HEK293 (cell line): ENCODE measurements around the gene ZSWIM6.

Experiments
- ATF2 ChIP-seq: fragments of 450-650 bp; formaldehyde crosslinking; IDR thresholded peaks from 2 replicates; pipeline ENCODE4 v1.5.1; 2016; ENCODE audit warnings: missing biosample characterization, missing genetic modification characterization, low read depth
- GFI1B ChIP-seq: fragments of 450-650 bp; formaldehyde crosslinking; IDR thresholded peaks from 2 replicates; pipeline ENCODE4 v1.5.1; 2016; ENCODE audit warnings: missing biosample characterization, missing genetic modification characterization
- KLF1 ChIP-seq: fragments of 450-650 bp; formaldehyde crosslinking; IDR thresholded peaks from 2 replicates; pipeline ENCODE4 v1.5.1; 2016; ENCODE audit warnings: missing biosample characterization, missing genetic modification characterization
- YY2 ChIP-seq: fragments of 450-650 bp; formaldehyde crosslinking; IDR thresholded peaks from 2 replicates; pipeline ENCODE4 v1.5.1; 2016; ENCODE audit warnings: missing biosample characterization, missing genetic modification characterization
- ZNF221 ChIP-seq: fragments of 450-650 bp; formaldehyde crosslinking; IDR thresholded peaks from 2 replicates; pipeline ENCODE4 v1.5.1; 2017; ENCODE audit warnings: missing biosample characterization, missing genetic modification characterization, borderline replicate concordance
- ZNF274 ChIP-seq, 2 experiments: fragments of 200-500 bp in 1 of 2; fragments of 450-650 bp in 1 of 2; sonication (Bioruptor generic) in 1 of 2; formaldehyde crosslinking in 1 of 2; IDR thresholded peaks; 2 replicates each; pipeline versions ENCODE4 v1.5.1 to v1.6.1; 2014 to 2016; ENCODE audit warnings: borderline replicate concordance in 1 of 2, inconsistent platforms in 1 of 2, low read length in 1 of 2, missing biosample characterization in 1 of 2, missing genetic modification characterization in 1 of 2
- TF ChIP-seq, protein P1 (sequence below): fragments of 450-650 bp; formaldehyde crosslinking; IDR thresholded peaks from 2 replicates; pipeline ENCODE4 v1.5.1; 2016; ENCODE audit warnings: missing biosample characterization, missing genetic modification characterization

DNA sequence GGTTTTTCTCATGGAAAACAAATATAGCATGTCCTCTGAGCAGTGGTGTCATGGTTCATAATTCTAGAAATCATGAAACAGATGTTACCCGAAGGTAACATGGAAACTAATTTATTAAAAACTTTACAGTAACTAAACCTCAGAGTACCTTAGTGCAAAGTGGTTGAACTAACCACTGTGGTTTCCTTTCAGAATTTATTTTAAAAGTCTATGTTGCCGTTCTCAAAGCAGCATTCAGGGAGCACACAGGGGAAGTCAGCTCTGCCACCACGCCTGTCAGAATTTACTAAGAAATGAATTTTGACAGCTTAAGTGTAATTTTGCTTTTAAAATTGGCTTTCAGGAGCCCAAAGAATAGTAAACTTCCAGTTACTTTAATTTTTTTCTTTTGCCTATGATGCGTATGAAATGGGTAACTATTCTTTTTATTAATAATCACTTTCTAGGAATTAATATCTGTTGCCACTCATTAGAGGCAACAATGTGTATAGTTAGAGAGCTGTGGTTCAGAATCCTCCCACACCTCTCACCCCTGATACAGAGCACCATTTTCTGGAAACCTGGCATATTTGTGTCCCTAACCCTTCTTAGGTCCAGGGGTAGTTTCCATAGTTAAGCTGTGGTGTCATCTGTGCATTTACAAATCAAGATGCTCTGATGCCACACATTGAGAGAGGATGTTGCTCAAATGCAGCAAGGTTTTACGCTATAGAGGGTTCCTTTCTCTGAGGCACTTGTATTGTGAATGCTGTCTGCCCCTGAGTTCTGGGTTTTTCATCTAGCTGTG, 202.6 kb downstream of the ZSWIM6 start:
- TF ChIP-seq YY2 (tag by site-specific recombination) = no peak
- TF ChIP-seq ZNF274 (IDR thresholded peaks at IDR 0.05; ENCODE audit: low read length) = no peak
- no peak for TF ChIP-seq ZNF274 (tag by site-specific recombination; IDR thresholded peaks at IDR 0.05; ENCODE audit: borderline replicate concordance)
- TF ChIP-seq, protein P1, sequence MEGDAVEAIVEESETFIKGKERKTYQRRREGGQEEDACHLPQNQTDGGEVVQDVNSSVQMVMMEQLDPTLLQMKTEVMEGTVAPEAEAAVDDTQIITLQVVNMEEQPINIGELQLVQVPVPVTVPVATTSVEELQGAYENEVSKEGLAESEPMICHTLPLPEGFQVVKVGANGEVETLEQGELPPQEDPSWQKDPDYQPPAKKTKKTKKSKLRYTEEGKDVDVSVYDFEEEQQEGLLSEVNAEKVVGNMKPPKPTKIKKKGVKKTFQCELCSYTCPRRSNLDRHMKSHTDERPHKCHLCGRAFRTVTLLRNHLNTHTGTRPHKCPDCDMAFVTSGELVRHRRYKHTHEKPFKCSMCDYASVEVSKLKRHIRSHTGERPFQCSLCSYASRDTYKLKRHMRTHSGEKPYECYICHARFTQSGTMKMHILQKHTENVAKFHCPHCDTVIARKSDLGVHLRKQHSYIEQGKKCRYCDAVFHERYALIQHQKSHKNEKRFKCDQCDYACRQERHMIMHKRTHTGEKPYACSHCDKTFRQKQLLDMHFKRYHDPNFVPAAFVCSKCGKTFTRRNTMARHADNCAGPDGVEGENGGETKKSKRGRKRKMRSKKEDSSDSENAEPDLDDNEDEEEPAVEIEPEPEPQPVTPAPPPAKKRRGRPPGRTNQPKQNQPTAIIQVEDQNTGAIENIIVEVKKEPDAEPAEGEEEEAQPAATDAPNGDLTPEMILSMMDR (tag by site-specific recombination) = no peak
- no peak for TF ChIP-seq ZNF221
- TF ChIP-seq ATF2 = no peak
- TF ChIP-seq KLF1 (tag by site-specific recombination) = no peak
- TF ChIP-seq GFI1B (tag by site-specific recombination) = no peak
